NCI-H1092 treated with DMSO at 0.1 percent for 48 hours (cell line): ENCODE data around the gene SPATS2L.

Source experiments
- DNase-seq: peaks from one replicate; lab custom pipeline; 2025; lab: John Stamatoyannopoulos, UW

Gene SPATS2L

GRCh38 chr2:200306196-200306930 lies at the start of gene SPATS2L:
Gene SPATS2L (plus strand): TSS chr2:200306693. CDS start chr2:200389245, 82,552 bp downstream.
- DNase-seq, result peak; percentile 30

- DNase-seq, result no peak
Measured at GRCh38 chr2:200257570-200257969, 48.9 kb upstream of the SPATS2L start.

- no peak for DNase-seq
Measured at GRCh38 chr2:200258081-200258480, 48.4 kb upstream of the SPATS2L start.

- peak; percentile 4 for DNase-seq
Measured at GRCh38 chr2:200258881-200259576, 47.5 kb upstream of the SPATS2L start.

GRCh38 chr2:200259577-200259957 lies 46.9 kb upstream of the SPATS2L start:
- no peak for DNase-seq

- DNase-seq, result no peak
Measured at GRCh38 chr2:200262047-200262446, 44.4 kb upstream of the SPATS2L start.

- DNase-seq, result no peak
Measured at GRCh38 chr2:200263279-200263678, 43.2 kb upstream of the SPATS2L start.

GRCh38 chr2:200264631-200265030 lies 41.9 kb upstream of the SPATS2L start:
- DNase-seq, result no peak

- DNase-seq, result no peak
Measured at GRCh38 chr2:200266406-200266805, 40.1 kb upstream of the SPATS2L start.

- DNase-seq, result no peak
Measured at GRCh38 chr2:200267350-200267749, 39.1 kb upstream of the SPATS2L start.

GRCh38 chr2:200270732-200271131 lies 35.8 kb upstream of the SPATS2L start:
- DNase-seq, result no peak

GRCh38 chr2:200272320-200272719 lies 34.2 kb upstream of the SPATS2L start:
- no peak for DNase-seq

GRCh38 chr2:200274116-200275075 lies 32.1 kb upstream of the SPATS2L start:
- peak; percentile 8 for DNase-seq

- no peak for DNase-seq
Measured at GRCh38 chr2:200275295-200276013, 31.0 kb upstream of the SPATS2L start.

- DNase-seq, result no peak
Measured at GRCh38 chr2:200276472-200276871, 30.0 kb upstream of the SPATS2L start.

GRCh38 chr2:200278694-200279316 lies 27.7 kb upstream of the SPATS2L start:
- no peak for DNase-seq

- DNase-seq, result no peak
Measured at GRCh38 chr2:200279857-200280256, 26.6 kb upstream of the SPATS2L start.

- DNase-seq, result no peak
Measured at GRCh38 chr2:200286578-200286977, 19.9 kb upstream of the SPATS2L start.

GRCh38 chr2:200288670-200289429 lies 17.6 kb upstream of the SPATS2L start:
- DNase-seq, result no peak

- no peak for DNase-seq
Measured at GRCh38 chr2:200296118-200296517, 10.4 kb upstream of the SPATS2L start.
